GM18526 (cell line): Measurements from ENCODE around the gene SNCG.

Experiments
- POLR2A ChIP-seq: IDR thresholded peaks from 3 replicates; pipeline ENCODE4 v1.6.1; 2011; ENCODE audit not compliant: insufficient read length; ENCODE audit errors: extremely low read depth

SNCG gene

GRCh38 chr10:86943316-86944030 lies 14.9 kb upstream of the SNCG start:
- TF ChIP-seq POLR2A, result no peak

- TF ChIP-seq POLR2A, result no peak
Measured at GRCh38 chr10:86944031-86944419, 14.4 kb upstream of the SNCG start.

GRCh38 chr10:86944471-86944870 lies 13.9 kb upstream of the SNCG start:
- no peak for TF ChIP-seq POLR2A

GRCh38 chr10:86944907-86945306 lies 13.5 kb upstream of the SNCG start:
- no peak for TF ChIP-seq POLR2A

GRCh38 chr10:86945361-86946212 lies 12.8 kb upstream of the SNCG start:
- TF ChIP-seq POLR2A, result no peak

- TF ChIP-seq POLR2A, result no peak
Measured at GRCh38 chr10:86946213-86947155, 11.9 kb upstream of the SNCG start.

GRCh38 chr10:86950349-86950748 lies 8.1 kb upstream of the SNCG start:
- TF ChIP-seq POLR2A, result no peak

GRCh38 chr10:86951184-86951761 lies 7.1 kb upstream of the SNCG start:
- TF ChIP-seq POLR2A, result no peak

GRCh38 chr10:86952106-86952505 lies 6.3 kb upstream of the SNCG start:
- TF ChIP-seq POLR2A, result no peak

GRCh38 chr10:86953747-86954680 lies 4.4 kb upstream of the SNCG start:
- TF ChIP-seq POLR2A, result no peak

- no peak for TF ChIP-seq POLR2A
Measured at GRCh38 chr10:86954681-86955500, 3.5 kb upstream of the SNCG start.

- no peak for TF ChIP-seq POLR2A
Measured at GRCh38 chr10:86955501-86956194, 2.8 kb upstream of the SNCG start.
